Natural killer cell (primary cell): ENCODE measurements around the gene ZNF438. TPM values are rescaled to one million over a fixed set of nuclear protein-coding genes. Genes with fewer than 3 reads are reported as not detected.

ENCODE experiments used
- ATAC-seq, 3 donors: fragments of 150-1000 bp in 2 of 3; fragments of 200-7000 bp in 1 of 3; cut with Tn5 transposase; 1 replicate in 1 of 3; 2 replicates in 2 of 3; pipeline ENCODE4 v1.10.0; 2021; ENCODE audit warnings: mild to moderate bottlenecking in 2 of 3, moderate library complexity in 2 of 3
- DNase-seq, 2 donors: peaks; one replicate each; pipeline versions ENCODE4 v3.0.0 to v3.0.0-alpha.2; 2013 to 2021; ENCODE audit warnings: mixed read lengths in 1 of 2
- H3K27ac ChIP-seq: one replicate; pipeline ENCODE4 v1.5.1; 2013; ENCODE audit warnings: mild to moderate bottlenecking, low read length
- H3K27me3 ChIP-seq: one replicate; pipeline ENCODE4 v1.6.1; 2013; ENCODE audit warnings: low read length; ENCODE audit not compliant: control insufficient read depth, insufficient read depth
- H3K36me3 ChIP-seq: one replicate; pipeline ENCODE4 v1.6.1; 2013; ENCODE audit warnings: low read length; ENCODE audit not compliant: control insufficient read depth, insufficient read depth
- H3K4me1 ChIP-seq: one replicate; pipeline ENCODE4 v1.6.1; 2013; ENCODE audit warnings: low read length; ENCODE audit not compliant: control insufficient read depth, insufficient read depth
- H3K4me3 ChIP-seq: one replicate; pipeline ENCODE4 v1.5.1; 2013; ENCODE audit warnings: low read length
- H3K9me3 ChIP-seq: one replicate; pipeline ENCODE4 v1.6.1; 2013; ENCODE audit warnings: low read length; ENCODE audit not compliant: control insufficient read depth, insufficient read depth
- H3K27ac Mint-ChIP-seq, 2 donors: one replicate each; pipeline ENCODE4 v1.8.0; 2022; ENCODE audit warnings: mild to moderate bottlenecking in 2 of 2, mixed read lengths in 2 of 2, moderate library complexity in 1 of 2
- H3K27me3 Mint-ChIP-seq, 2 donors: one replicate each; pipeline ENCODE4 v1.8.0; 2022; ENCODE audit warnings: low read depth in 2 of 2, mixed read lengths in 2 of 2
- H3K36me3 Mint-ChIP-seq: one replicate; pipeline ENCODE4 v1.8.0; 2022; ENCODE audit warnings: mixed read lengths
- H3K4me1 Mint-ChIP-seq, 2 donors: one replicate each; pipeline ENCODE4 v1.8.0; 2022; ENCODE audit warnings: mixed read lengths in 2 of 2
- H3K4me3 Mint-ChIP-seq: one replicate; pipeline ENCODE4 v1.8.0; 2022; ENCODE audit warnings: mild to moderate bottlenecking, moderate library complexity, mixed read lengths
- H3K9me3 Mint-ChIP-seq, 2 donors: one replicate each; pipeline ENCODE4 v1.8.0; 2022; ENCODE audit warnings: mixed read lengths in 2 of 2
- CTCF ChIP-seq: fragments of 200-600 bp; IDR thresholded peaks from one replicate; pipeline ENCODE4 v1.8.0; 2022; ENCODE audit warnings: antibody characterized with exemption
- WGBS: methylation state at CpG from one replicate; pipeline ENCODE4 v1.1.7; 2013; ENCODE audit warnings: missing lambda C conversion rate; ENCODE audit not compliant: insufficient coverage; 5-methylcytosine and 5-hydroxymethylcytosine counted together
- intact Hi-C: fragments of 100-400 bp; cut with micrococcal nuclease; formaldehyde crosslinking; loops from one replicate; pipeline ENCODE4 v1.14.2; 2022
- total RNA-seq, 4 donors: library from RNA; stranded (reverse); fragments of 120-200 nt in 1 of 4; gene quantifications; one replicate each; pipeline versions ENCODE4 v1.2.3 to v1.2.4, GENCODE V29; 2013 to 2022

ZNF438 gene
- total RNA-seq, 3 donors from 2014 or later (not counting 1 experiment from before 2014, with no cell fraction given), result 2.2 to 3.7 (median 3.7) TPM

- no peaks in the 10 kb centered on the region for H3K27me3 ChIP-seq
- no peaks in the 10 kb centered on the region for H3K4me1 ChIP-seq
- no peak overlapping the region for H3K4me3 ChIP-seq
- no peaks in the 10 kb centered on the region for H3K9me3 ChIP-seq
- no peak overlapping the region for H3K27ac ChIP-seq
- intact Hi-C loops, result no loop called here
- no peak for TF ChIP-seq CTCF
- Mint-ChIP-seq H3K4me1 (no peaks in the 10 kb centered on the region), H3K27me3 (no peaks in the 10 kb centered on the region), H3K27ac (no peak overlapping the region), H3K9me3 (no peaks in the 10 kb centered on the region), H3K4me3 (no peak overlapping the region), H3K36me3 (no peaks in the 10 kb centered on the region)
- ATAC-seq, result no peak
- no peaks in the 10 kb centered on the region for H3K36me3 ChIP-seq
- DNase-seq, result no peak
These were observed 6.5 kb downstream of the ZNF438 start for GRCh38 chr10:31025142-31025541.

DNA sequence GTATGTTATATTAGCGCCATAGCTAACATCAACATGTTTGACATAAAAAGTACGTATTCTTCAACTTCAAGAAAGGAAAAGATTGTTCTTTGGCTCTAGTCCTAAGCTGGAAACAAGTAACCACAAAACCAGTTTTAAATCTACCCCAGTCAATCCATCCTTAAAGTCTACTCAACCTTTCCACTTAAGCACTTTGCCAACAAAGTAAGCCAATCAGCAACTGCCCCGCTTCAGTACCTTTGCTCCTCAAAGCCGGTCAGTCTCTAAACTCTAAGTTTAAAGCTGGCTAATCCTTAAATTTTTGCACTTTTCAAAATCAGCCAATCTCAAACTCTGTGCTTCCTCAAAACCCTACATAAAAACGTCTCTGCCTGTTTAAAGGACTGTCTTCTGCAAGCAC, 8.1 kb downstream of the ZNF438 start:
- intact Hi-C loops, result no loop called here
- Mint-ChIP-seq H3K36me3 (no peaks in the 10 kb centered on the region), H3K4me1 (no peaks in the 10 kb centered on the region), H3K4me3 (no peak overlapping the region), H3K27me3 (no peaks in the 10 kb centered on the region), H3K27ac (no peak overlapping the region), H3K9me3 (no peaks in the 10 kb centered on the region)
- TF ChIP-seq CTCF, result no peak
- H3K27me3 ChIP-seq, result no peaks in the 10 kb centered on the region
- ATAC-seq (no peak), DNase-seq (no peak)
- no peaks in the 10 kb centered on the region for H3K36me3 ChIP-seq
- H3K4me1 ChIP-seq, result no peaks in the 10 kb centered on the region
- H3K4me3 ChIP-seq, result no peak overlapping the region
- no peaks in the 10 kb centered on the region for H3K9me3 ChIP-seq
- 88% methylated on average over 5 of the region's 5 CpGs for WGBS
- no peak overlapping the region for H3K27ac ChIP-seq

DNA sequence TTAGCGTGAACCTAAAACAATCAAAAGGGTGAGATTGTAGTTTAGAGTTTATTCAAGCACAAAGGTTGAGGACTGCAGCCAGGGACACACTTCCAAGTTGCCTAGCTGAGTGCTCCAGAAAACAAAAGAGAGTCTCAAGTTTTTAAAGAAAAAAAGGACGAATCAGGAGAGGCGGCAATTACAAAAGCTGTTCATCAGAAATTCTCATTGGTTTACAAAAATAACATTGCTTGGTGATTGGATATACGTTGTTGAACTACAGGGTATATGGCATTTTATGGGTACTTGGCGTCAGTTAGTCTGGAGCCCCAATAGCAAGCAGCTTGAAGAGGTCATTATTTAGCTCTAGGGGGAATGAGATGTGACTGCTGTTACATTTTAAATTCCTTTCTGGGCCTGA, 11.5 kb downstream of the ZNF438 start:
- Mint-ChIP-seq H3K4me3 (no peak overlapping the region), H3K27ac (no peak overlapping the region), H3K36me3 (no peaks in the 10 kb centered on the region), H3K9me3 (no peaks in the 10 kb centered on the region), H3K27me3 (no peaks in the 10 kb centered on the region), H3K4me1 (no peaks in the 10 kb centered on the region)
- Histone ChIP-seq H3K4me1 (no peaks in the 10 kb centered on the region), H3K27me3 (no peaks in the 10 kb centered on the region), H3K9me3 (no peaks in the 10 kb centered on the region), H3K27ac (no peak overlapping the region), H3K4me3 (no peak overlapping the region), H3K36me3 (no peaks in the 10 kb centered on the region)
- intact Hi-C loops, result no loop called here
- ATAC-seq (no peak), DNase-seq (no peak)
- TF ChIP-seq CTCF, result no peak
- 93% methylated on average over 5 of the region's 5 CpGs for WGBS

DNA sequence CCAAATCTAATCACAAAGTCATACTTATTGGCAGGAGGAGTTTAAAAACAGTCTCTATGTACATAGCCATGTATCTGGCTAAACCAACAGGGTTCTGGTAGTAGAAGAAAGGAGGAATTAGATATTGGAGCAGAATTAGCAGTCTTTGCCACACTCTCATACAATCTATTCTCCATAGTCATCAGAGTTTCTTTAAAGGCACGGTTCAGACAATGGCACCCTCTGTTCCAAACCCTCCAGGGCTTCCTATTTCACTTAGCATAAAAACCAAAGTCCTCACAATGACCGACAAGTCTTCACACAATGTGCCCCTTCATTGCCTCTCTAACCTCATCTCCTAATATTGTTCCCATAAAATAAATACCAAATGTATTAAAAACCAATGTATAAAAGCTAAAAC, 12.7 kb downstream of the ZNF438 start:
- H3K27me3 ChIP-seq, result no peaks in the 10 kb centered on the region
- Mint-ChIP-seq H3K4me3 (no peak overlapping the region), H3K4me1 (no peaks in the 10 kb centered on the region), H3K27me3 (no peaks in the 10 kb centered on the region), H3K27ac (no peak overlapping the region), H3K36me3 (no peaks in the 10 kb centered on the region), H3K9me3 (no peaks in the 10 kb centered on the region)
- intact Hi-C loops, result no loop called here
- no peaks in the 10 kb centered on the region for H3K36me3 ChIP-seq
- no peak overlapping the region for H3K27ac ChIP-seq
- 95% methylated on average over 2 of the region's 2 CpGs for WGBS
- DNase-seq (no peak), ATAC-seq (no peak)
- no peaks in the 10 kb centered on the region for H3K4me1 ChIP-seq
- TF ChIP-seq CTCF, result no peak
- no peaks in the 10 kb centered on the region for H3K9me3 ChIP-seq
- no peak overlapping the region for H3K4me3 ChIP-seq
